MM.1S (cell line): ENCODE results near the gene PLA2G4F.

Experiments
- EZH2 ChIP-seq: fragments of 300-600 bp; sonication (generic); optimal IDR thresholded peaks from 2 replicates; pipeline ENCODE3; 2017; ENCODE audit warnings: low read depth, mild to moderate bottlenecking, antibody characterized with exemption, low read length, mixed read lengths
- TF ChIP-seq, protein P1 (sequence below): fragments of 300-600 bp; sonication (generic); IDR thresholded peaks from 2 replicates; pipeline ENCODE4 v1.5.1; 2016; ENCODE audit warnings: antibody characterized with exemption, low read length, mixed read lengths

GRCh38 chr15:42090781-42091180 lies 65.7 kb downstream of the PLA2G4F start:
- TF ChIP-seq, protein P1, sequence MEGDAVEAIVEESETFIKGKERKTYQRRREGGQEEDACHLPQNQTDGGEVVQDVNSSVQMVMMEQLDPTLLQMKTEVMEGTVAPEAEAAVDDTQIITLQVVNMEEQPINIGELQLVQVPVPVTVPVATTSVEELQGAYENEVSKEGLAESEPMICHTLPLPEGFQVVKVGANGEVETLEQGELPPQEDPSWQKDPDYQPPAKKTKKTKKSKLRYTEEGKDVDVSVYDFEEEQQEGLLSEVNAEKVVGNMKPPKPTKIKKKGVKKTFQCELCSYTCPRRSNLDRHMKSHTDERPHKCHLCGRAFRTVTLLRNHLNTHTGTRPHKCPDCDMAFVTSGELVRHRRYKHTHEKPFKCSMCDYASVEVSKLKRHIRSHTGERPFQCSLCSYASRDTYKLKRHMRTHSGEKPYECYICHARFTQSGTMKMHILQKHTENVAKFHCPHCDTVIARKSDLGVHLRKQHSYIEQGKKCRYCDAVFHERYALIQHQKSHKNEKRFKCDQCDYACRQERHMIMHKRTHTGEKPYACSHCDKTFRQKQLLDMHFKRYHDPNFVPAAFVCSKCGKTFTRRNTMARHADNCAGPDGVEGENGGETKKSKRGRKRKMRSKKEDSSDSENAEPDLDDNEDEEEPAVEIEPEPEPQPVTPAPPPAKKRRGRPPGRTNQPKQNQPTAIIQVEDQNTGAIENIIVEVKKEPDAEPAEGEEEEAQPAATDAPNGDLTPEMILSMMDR: no peak
- no peak for TF ChIP-seq EZH2
